Glomerular visceral epithelial cell (primary cell): ENCODE results near the gene PSMB7.

ENCODE experiments used
- DNase-seq: peaks from one replicate; pipeline ENCODE4 v3.0.0-alpha.2; 2016; ENCODE audit errors: extremely low spot score

Gene PSMB7

GRCh38 chr9:124303762-124304161 lies 111.5 kb downstream of the PSMB7 start:
- DNase-seq = no peak
